CD4-positive, alpha-beta T cell (primary cell): ENCODE data around the gene MYOF. TPM values are rescaled to one million over a fixed set of nuclear protein-coding genes. Genes with fewer than 3 reads are reported as not detected.

ENCODE experiments used
- ATAC-seq: fragments of 200-7000 bp; cut with Tn5 transposase; one replicate; pipeline ENCODE4 v1.10.0; 2022; ENCODE audit warnings: mild to moderate bottlenecking; ENCODE audit not compliant: poor library complexity
- CTCF ChIA-PET: fragments of 350-600 bp; sonication (Branson Sonifier 250); formaldehyde crosslinking; loops from one replicate; lab custom pipeline; 2021; ENCODE audit warnings: antibody characterized with exemption, inconsistent platforms; lab: Charles Lee
- POLR2A ChIA-PET: fragments of 350-600 bp; sonication (Branson Sonifier 250); formaldehyde crosslinking; loops from one replicate; lab custom pipeline; 2021; ENCODE audit warnings: antibody characterized with exemption, inconsistent platforms; lab: Charles Lee
- DNase-seq, 14 experiments: peaks; one replicate each; pipeline ENCODE4 v3.0.0-alpha.2; 2013 to 2020; ENCODE audit warnings: mixed read lengths in 2 of 14
- H3K27ac ChIP-seq, 2 donors: one replicate each; pipeline versions ENCODE4 v1.5.1 to v1.7.0; 2013; ENCODE audit warnings: low read length in 2 of 2, low read depth in 1 of 2, mild to moderate bottlenecking in 1 of 2
- H3K27me3 ChIP-seq, 2 experiments: 1 replicate in 1 of 2; 2 replicates in 1 of 2; pipeline versions ENCODE4 v1.6.1 to v1.7.0; 2013; ENCODE audit warnings: low read length in 2 of 2, control low read depth in 1 of 2, mild to moderate bottlenecking in 1 of 2, moderate library complexity in 1 of 2; ENCODE audit not compliant: insufficient read depth in 2 of 2, control insufficient read depth in 1 of 2
- H3K36me3 ChIP-seq: one replicate; pipeline ENCODE4 v1.6.1; 2013; ENCODE audit warnings: low read length, control low read depth; ENCODE audit not compliant: insufficient read depth
- H3K4me1 ChIP-seq: one replicate; pipeline ENCODE4 v1.6.1; 2013; ENCODE audit warnings: low read length, control low read depth; ENCODE audit not compliant: insufficient read depth
- H3K4me3 ChIP-seq: one replicate; pipeline ENCODE4 v1.5.1; 2013; ENCODE audit warnings: mild to moderate bottlenecking, low read length, moderate library complexity
- H3K9me3 ChIP-seq, 2 experiments: 1 replicate in 1 of 2; 2 replicates in 1 of 2; pipeline versions ENCODE4 v1.6.1 to v1.7.0; 2013; ENCODE audit warnings: low read length in 2 of 2, mild to moderate bottlenecking in 2 of 2, control low read depth in 1 of 2, moderate library complexity in 1 of 2; ENCODE audit not compliant: control insufficient read depth in 1 of 2, insufficient read depth in 1 of 2
- H3K27ac Mint-ChIP-seq: one replicate; pipeline ENCODE4 v1.8.0; 2020; ENCODE audit warnings: mixed read lengths
- H3K27me3 Mint-ChIP-seq: one replicate; pipeline ENCODE4 v1.8.0; 2021; ENCODE audit warnings: mixed read lengths
- H3K36me3 Mint-ChIP-seq: one replicate; pipeline ENCODE4 v1.8.0; 2021; ENCODE audit warnings: low read depth, mixed read lengths
- H3K4me1 Mint-ChIP-seq: one replicate; pipeline ENCODE4 v1.8.0; 2021; ENCODE audit warnings: low read depth, mixed read lengths
- H3K4me3 Mint-ChIP-seq: one replicate; pipeline ENCODE4 v1.8.0; 2020; ENCODE audit warnings: mild to moderate bottlenecking, mixed read lengths
- H3K9me3 Mint-ChIP-seq: one replicate; pipeline ENCODE4 v1.8.0; 2020; ENCODE audit warnings: mixed read lengths
- intact Hi-C, 2 experiments: fragments of 100-400 bp; cut with DNase I in 1 of 2; cut with micrococcal nuclease in 1 of 2; formaldehyde crosslinking; loops; one replicate each; pipeline versions ENCODE4 v1.15.1 to v1.9.0; 2023 to 2025; cut with DNase I, micrococcal nuclease
- total RNA-seq, 174 experiments: library from RNA in 2 of 174; stranded (reverse) in 2 of 174; gene quantifications; one replicate each; pipeline ENCODE4 v1.2.3 and lab custom pipeline; 2021 to 2026
- TF ChIP-seq, protein P1 (sequence below): fragments of 200-600 bp; IDR thresholded peaks from one replicate; pipeline ENCODE4 v1.8.0; 2022; ENCODE audit warnings: antibody characterized with exemption, mild to moderate bottlenecking

Gene MYOF
- total RNA-seq, 2 experiments from 2014 or later: 0.14 to 0.27 TPM

DNA sequence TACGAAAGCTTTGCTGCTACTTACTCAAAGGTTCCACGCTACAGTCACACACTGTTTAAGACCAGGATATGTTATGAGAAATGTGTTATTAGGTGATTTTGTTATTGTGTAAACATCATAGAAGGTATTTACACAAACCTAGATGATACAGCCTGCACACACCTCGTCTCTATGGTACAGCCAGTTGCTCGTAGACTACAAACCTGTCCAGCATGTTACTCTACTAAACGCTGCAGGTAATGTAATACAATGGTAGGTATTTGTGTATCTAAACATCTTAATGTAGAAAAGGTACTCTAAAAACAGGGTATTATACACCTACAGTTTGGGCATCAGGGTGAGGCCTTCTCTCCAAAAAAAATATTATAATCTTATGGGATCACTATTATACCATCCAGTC lies 181.2 kb downstream of the MYOF start:
- no peak overlapping the region for H3K4me3 Mint-ChIP-seq
- CTCF ChIA-PET: no interaction called here

DNA sequence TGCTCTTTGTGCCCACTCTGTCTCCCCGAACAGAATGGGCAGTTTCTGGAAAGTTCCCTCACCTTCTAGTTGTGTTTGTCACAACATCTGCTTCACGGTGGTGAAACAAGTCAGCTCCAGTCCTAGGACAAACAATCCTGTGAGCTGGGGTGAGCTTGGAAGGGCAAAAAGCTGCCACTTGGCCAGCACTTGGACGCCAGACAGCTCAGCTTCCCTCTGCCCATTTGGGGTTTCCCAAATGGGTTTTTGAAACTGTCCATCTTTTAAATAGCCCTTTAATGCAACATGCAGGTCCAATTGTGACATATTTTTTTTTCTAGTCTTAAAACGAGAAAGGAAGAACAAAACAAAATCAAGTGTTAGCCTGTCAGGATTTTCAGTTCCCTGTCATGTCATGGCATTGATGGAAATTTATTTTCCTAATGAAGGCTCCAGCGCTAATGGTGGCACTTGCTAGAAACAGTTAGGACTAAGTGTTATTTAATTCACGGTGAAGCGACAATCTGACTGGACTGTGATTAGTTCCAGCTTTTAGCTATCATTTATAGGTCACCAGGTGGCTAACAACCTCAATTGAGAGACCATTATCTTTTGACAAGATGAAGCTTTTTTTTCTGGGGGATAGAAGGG lies 181.7 kb downstream of the MYOF start:
- CTCF ChIA-PET: no interaction called here
- no peak overlapping the region for H3K4me3 Mint-ChIP-seq
- DNase-seq: no peak
- no peak for ATAC-seq
- no peak overlapping the region for H3K4me3 ChIP-seq
- intact Hi-C loops: no loop called here
- no peaks in the 10 kb centered on the region for H3K4me1 ChIP-seq
- no peaks in the 10 kb centered on the region for H3K27me3 ChIP-seq
- POLR2A ChIA-PET: no interaction called here
- TF ChIP-seq, protein P1, sequence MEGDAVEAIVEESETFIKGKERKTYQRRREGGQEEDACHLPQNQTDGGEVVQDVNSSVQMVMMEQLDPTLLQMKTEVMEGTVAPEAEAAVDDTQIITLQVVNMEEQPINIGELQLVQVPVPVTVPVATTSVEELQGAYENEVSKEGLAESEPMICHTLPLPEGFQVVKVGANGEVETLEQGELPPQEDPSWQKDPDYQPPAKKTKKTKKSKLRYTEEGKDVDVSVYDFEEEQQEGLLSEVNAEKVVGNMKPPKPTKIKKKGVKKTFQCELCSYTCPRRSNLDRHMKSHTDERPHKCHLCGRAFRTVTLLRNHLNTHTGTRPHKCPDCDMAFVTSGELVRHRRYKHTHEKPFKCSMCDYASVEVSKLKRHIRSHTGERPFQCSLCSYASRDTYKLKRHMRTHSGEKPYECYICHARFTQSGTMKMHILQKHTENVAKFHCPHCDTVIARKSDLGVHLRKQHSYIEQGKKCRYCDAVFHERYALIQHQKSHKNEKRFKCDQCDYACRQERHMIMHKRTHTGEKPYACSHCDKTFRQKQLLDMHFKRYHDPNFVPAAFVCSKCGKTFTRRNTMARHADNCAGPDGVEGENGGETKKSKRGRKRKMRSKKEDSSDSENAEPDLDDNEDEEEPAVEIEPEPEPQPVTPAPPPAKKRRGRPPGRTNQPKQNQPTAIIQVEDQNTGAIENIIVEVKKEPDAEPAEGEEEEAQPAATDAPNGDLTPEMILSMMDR: no peak
- H3K9me3 Mint-ChIP-seq: no peaks in the 10 kb centered on the region
- no peaks in the 10 kb centered on the region for H3K27me3 Mint-ChIP-seq
- no peaks in the 10 kb centered on the region for H3K9me3 ChIP-seq
- no peak overlapping the region for H3K27ac ChIP-seq
- H3K36me3 ChIP-seq: no peaks in the 10 kb centered on the region
- no peaks in the 10 kb centered on the region for H3K4me1 Mint-ChIP-seq
- no peaks in the 10 kb centered on the region for H3K36me3 Mint-ChIP-seq
- H3K27ac Mint-ChIP-seq: no peak overlapping the region

More for the DNA sequence above, 181.2 kb downstream of the MYOF start:
- Histone ChIP-seq H3K4me1 (no peaks in the 10 kb centered on the region), H3K4me3 (no peak overlapping the region), H3K36me3 (no peaks in the 10 kb centered on the region), H3K27me3 (no peaks in the 10 kb centered on the region), H3K9me3 (no peaks in the 10 kb centered on the region), H3K27ac (no peak overlapping the region)
- intact Hi-C loops: no loop called here
- Mint-ChIP-seq H3K27me3 (no peaks in the 10 kb centered on the region), H3K4me1 (no peaks in the 10 kb centered on the region), H3K9me3 (no peaks in the 10 kb centered on the region), H3K27ac (no peak overlapping the region), H3K36me3 (no peaks in the 10 kb centered on the region)
- POLR2A ChIA-PET: no interaction called here
- ATAC-seq: no peak
- DNase-seq: no peak
- TF ChIP-seq, protein P1: no peak

DNA sequence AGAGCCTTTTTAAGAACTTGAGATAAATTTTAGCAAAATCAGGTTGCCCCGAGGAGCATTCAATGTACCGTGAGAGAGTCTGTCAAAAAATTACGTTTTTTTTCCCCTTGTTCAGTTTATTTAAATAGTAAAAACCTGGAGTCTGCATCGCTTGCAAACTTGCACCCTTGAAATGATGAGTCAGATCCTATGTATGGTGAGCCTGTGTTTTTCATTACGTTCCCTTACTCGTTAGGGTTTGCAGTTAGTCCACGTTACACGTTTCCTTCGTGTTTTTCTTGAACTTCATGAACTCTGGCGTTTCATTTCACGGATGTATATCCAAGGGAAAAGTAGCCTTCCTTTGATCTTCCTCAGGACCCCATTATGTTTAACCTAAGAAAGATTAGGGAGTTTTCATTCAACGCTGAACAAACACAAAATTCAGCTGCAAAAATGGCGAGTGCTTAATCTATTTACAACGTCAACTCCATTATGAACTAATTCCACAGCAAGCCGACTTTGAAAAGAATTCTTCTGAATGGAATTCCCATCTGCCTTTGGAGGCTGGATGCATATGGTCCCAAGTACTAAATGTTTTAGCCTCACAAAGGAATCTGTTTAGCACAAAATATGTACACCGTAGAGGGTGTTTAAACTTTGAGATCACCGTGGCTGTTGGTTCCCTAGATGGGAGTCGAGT lies 182.4 kb downstream of the MYOF start:
- ChIA-PET CTCF (no interaction called here), POLR2A (no interaction called here)
- Histone ChIP-seq H3K4me1 (no peaks in the 10 kb centered on the region), H3K36me3 (no peaks in the 10 kb centered on the region), H3K27me3 (no peaks in the 10 kb centered on the region), H3K9me3 (no peaks in the 10 kb centered on the region), H3K27ac (no peak overlapping the region), H3K4me3 (no peak overlapping the region)
- Mint-ChIP-seq H3K36me3 (no peaks in the 10 kb centered on the region), H3K4me1 (no peaks in the 10 kb centered on the region), H3K4me3 (no peak overlapping the region), H3K9me3 (no peaks in the 10 kb centered on the region), H3K27me3 (no peaks in the 10 kb centered on the region), H3K27ac (no peak overlapping the region)
- TF ChIP-seq, protein P1: no peak
- ATAC-seq (no peak), DNase-seq (no peak)
- intact Hi-C loops: no loop called here
